Astrocyte of the hippocampus (primary cell): ENCODE measurements around the gene KCNG4.
"Not testable (repeated sequence)": the region's sequence is repeated elsewhere in the genome, so short reads cannot be mapped to it uniquely, and the experiment has no call there.

Experiments
- DNase-seq: peaks from one replicate; pipeline ENCODE4 v3.0.0; 2011; ENCODE audit warnings: low read depth, low spot score

Gene KCNG4

GRCh38 chr16:84236671-84237070, 3.1 kb downstream of the KCNG4 start:
- no peak for DNase-seq

GRCh38 chr16:84234321-84235241, 5.2 kb downstream of the KCNG4 start:
- DNase-seq: no peak

DNA sequence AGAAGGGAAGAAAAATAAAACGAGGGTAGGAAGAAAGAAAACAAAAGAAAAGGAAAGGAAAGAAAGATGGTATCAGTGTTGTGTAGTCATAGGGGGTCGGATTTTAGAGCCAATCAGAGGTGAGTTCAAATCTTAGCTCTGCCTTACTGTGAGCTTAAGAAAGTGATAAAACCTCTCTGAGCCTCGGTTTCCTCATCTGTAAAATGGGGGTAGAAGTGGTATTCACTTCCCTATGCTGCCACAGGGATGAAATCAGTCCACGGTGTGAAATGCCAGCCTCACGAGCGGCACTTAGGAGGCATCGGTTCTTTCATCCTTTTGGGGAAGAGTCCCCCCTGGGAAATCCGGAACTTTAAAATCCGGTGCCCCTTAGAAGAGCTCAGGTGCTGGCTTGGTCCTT, 6.1 kb downstream of the KCNG4 start:
- no peak for DNase-seq

GRCh38 chr16:84232969-84233368, 6.8 kb downstream of the KCNG4 start:
- DNase-seq: no peak

DNA sequence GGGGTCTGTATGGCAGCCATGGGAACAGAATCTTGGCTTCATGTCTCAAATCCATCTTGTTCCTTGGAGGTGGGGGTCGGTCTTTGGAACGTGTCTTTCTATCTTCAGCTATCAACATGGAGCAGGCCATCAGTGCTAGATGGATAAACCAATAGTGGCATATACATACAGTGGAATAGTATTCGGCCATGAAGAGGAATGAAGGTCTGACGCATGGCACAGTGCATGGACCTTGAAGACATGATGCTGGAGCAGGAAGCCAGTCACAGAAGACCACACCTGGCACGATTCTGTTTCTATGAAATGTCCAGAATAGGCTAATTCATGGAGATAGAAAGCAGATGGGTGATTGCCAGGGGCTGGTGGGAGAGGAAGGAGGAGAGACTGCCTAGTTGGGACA, 7.8 kb downstream of the KCNG4 start:
- DNase-seq: no peak

- DNase-seq: no peak
These were observed 10.3 kb downstream of the KCNG4 start for GRCh38 chr16:84229471-84229870.

GRCh38 chr16:84228256-84228838, 11.5 kb downstream of the KCNG4 start:
- peak; percentile 94 for DNase-seq

- no peak for DNase-seq
These were observed 12.3 kb downstream of the KCNG4 start for GRCh38 chr16:84227548-84227947.

DNA sequence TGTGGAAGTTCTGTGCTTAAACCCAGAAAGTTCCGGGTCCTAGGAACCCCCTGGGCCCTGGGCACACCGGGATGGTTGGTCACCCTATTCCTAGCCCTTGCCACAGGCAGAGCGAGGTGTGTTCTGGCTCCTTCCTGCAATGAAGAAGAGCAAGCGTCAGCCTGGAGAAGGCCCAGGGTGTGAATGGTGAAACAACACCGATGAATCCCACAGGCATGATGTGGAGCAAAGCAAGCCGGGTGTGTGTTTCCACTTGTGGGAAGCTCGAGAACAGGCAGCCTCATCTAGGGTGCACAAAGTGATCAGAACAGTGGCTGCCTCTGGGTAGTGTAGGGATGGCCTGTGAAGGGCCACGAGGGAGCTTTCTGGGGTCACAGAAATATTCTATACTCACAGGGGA, 13.8 kb downstream of the KCNG4 start:
- peak; percentile 65 for DNase-seq

GRCh38 chr16:84225571-84225970, 14.2 kb downstream of the KCNG4 start:
- DNase-seq: peak; percentile 10

DNA sequence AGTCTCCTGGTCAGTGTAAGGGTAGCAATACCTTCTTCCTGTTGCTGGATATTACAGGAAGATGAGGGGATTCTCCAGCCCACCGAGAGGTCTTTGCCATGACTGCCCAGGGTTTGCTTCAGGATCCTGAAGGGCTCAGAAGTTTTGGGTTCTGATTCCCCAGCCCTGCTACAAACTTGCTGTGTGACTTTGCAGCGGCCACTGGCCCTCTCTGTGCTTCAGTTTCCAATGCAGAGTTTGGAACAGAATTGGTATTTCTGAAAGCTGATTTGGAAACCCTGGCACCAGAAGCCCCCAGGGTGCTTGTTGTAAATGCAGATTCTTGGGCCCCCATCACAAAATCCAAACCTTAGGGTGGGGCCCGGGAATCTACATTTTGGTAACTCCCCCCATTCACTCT, 14.7 kb downstream of the KCNG4 start:
- no peak for DNase-seq

DNA sequence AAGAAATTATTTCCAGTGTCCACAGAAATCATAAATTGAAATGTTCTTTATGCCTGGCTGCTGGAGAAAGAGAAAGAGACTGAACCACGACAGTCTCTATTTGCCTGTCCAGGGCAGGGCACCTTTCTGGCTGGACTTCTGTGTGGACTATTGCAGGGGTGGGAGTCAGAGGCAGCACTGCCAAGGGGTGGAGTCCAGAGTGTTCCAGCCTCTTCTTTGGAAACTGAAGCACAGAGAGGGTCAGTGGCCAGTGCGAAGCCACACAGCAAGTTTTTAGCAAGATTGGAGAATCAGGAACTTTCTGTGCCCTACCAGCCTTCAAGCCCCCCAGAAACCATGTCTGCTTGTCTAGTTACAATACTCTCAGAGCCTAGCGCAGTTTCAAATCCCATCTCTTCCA, 15.3 kb downstream of the KCNG4 start:
- no peak for DNase-seq

- no peak for DNase-seq
These were observed 16.4 kb downstream of the KCNG4 start for GRCh38 chr16:84223456-84223855.

DNA sequence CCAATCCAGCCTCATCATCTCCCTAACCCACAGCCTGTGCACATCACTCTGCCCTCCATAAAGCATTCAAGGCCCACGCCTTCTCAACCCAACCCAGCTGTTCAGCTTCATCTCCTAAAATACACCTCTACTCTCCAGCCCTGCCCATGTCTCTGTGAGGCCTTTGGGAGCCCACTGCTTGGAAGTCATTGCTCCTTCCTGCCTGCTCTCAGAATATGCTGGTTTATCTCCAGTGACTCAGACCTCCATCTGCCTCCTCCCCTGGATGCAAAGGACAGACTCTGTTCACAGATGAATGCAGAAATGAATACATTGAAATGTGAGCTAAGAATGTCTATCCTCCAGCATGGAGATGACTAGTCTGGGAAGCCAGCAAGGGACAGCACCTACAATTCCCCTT, 19.0 kb downstream of the KCNG4 start:
- peak; percentile 34 for DNase-seq

GRCh38 chr16:84218956-84219355, 20.9 kb downstream of the KCNG4 start:
- no peak for DNase-seq

DNA sequence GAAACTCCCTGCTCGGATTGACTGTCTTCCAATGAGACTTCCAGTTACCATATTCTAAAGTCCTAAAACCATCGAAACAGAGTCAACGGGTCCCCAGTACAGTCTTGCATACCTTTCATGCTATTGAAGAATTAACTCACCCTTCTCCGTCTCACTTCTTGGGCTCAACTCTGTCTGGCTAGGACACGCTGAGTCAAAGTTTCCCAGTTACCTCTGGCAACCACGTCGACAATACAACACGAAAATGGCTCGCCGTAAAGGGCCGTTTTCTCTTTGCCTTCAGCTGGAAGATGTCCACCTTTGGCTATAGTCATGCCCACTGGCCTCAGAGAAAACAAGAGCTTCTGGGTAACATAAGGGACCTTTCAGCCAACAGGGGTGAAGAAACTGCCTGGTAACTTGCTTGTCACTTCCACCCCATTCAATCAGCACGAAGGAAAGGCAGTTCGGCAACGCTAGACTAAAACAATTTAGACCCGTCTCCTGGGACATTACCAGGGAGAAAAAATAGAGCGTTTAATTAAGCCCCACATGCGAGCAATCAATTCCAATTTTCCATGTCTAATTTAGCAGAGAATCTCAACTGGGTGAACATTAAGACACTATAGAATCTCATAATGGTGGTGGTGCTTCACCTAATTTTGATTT, 21.5 kb downstream of the KCNG4 start:
- no peak for DNase-seq

- not testable (repeated sequence) for DNase-seq
These were observed 23.7 kb downstream of the KCNG4 start for GRCh38 chr16:84216144-84216543.

DNA sequence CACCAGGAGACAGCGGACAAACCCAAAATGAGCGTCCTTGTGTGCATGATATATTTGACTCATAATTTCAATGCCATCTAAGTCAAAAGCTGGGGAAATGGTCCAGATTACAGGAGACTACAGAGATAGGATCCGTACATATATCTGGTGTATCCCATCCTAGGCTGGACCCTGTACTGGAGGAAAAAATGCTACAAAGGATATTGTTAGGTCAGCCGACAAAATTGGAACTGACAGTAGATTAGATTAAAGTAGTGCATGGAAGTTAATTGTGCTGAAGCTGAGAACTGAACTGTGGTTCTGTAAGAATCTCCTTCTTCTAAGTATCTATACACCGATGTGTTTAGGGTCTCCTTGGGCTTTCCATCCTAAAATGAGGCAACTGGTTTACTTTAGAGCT, 24.3 kb downstream of the KCNG4 start:
- DNase-seq: no peak

- no peak for DNase-seq
These were observed 25.3 kb downstream of the KCNG4 start for GRCh38 chr16:84214451-84215066.

GRCh38 chr16:84212631-84213030, 27.2 kb downstream of the KCNG4 start:
- DNase-seq: no peak

DNA sequence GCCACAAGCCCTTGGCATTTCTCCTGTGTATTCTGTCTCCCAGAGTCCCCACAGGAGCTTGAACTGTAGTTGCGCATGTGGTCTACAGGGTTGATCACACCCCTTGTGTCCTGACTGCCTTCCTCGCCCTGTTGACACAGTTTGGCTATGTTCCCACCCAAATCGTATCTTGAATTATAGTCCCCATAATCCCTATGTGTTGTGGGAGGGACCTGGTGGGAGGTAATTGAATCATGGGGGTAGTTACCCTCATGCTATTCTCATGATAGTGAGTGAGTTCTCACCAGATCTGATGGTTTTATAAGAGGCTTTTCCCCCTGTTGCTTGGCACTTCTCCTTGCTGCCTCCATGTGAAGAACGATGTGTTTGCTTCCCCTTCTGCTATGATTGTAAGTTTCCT, 27.7 kb downstream of the KCNG4 start:
- no peak for DNase-seq

- no peak for DNase-seq
These were observed 29.8 kb downstream of the KCNG4 start for GRCh38 chr16:84209989-84210388.
